ENCODE measurements around the gene ADARB2. TPM values are rescaled to one million over a fixed set of nuclear protein-coding genes. Genes with fewer than 3 reads are reported as not detected.
"Not testable (repeated sequence)": the region's sequence is repeated elsewhere in the genome, so short reads cannot be mapped to it uniquely, and the experiment has no call there.

The ADARB2 gene
- total RNA-seq, 4 donors from 2014 or later, result 2.0 to 9.9 (median 5.1) TPM

DNA sequence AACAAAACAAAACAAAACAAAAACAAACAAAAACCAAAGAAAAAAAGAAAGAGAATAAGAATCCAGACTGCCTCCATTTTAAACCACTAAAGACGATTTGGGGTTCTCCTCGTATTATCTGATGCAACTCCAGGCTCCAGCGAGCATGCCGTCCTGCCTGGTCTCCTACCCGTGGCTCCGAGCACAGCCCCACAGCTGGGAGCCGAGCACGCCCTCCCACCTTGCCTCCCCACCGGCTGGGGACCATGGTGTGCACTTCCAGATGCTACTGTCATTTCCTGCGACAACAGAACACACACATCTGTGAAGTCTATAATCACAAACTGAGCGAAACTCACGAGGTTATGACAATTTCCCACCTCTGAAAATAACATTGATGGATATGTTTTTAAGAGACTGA, 113.1 kb downstream of the ADARB2 start:
- H3K4me1 ChIP-seq, result no peaks in the 10 kb centered on the region
- TF ChIP-seq POLR2A (IDR thresholded peaks at IDR 0.05), result no peak
- TF ChIP-seq, protein P1, sequence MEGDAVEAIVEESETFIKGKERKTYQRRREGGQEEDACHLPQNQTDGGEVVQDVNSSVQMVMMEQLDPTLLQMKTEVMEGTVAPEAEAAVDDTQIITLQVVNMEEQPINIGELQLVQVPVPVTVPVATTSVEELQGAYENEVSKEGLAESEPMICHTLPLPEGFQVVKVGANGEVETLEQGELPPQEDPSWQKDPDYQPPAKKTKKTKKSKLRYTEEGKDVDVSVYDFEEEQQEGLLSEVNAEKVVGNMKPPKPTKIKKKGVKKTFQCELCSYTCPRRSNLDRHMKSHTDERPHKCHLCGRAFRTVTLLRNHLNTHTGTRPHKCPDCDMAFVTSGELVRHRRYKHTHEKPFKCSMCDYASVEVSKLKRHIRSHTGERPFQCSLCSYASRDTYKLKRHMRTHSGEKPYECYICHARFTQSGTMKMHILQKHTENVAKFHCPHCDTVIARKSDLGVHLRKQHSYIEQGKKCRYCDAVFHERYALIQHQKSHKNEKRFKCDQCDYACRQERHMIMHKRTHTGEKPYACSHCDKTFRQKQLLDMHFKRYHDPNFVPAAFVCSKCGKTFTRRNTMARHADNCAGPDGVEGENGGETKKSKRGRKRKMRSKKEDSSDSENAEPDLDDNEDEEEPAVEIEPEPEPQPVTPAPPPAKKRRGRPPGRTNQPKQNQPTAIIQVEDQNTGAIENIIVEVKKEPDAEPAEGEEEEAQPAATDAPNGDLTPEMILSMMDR (IDR thresholded peaks at IDR 0.05), result no peak
- H3K36me3 ChIP-seq, result no peaks in the 10 kb centered on the region
- H3K27me3 ChIP-seq, result no peaks in the 10 kb centered on the region
- H3K4me3 ChIP-seq, result no peak overlapping the region
- no peak for DNase-seq
- H3K27ac ChIP-seq, result no peak overlapping the region
- H3K9me3 ChIP-seq, result peaks cover 0 to 3% (median 0%) of the 10 kb centered on the region in 4 donors

DNA sequence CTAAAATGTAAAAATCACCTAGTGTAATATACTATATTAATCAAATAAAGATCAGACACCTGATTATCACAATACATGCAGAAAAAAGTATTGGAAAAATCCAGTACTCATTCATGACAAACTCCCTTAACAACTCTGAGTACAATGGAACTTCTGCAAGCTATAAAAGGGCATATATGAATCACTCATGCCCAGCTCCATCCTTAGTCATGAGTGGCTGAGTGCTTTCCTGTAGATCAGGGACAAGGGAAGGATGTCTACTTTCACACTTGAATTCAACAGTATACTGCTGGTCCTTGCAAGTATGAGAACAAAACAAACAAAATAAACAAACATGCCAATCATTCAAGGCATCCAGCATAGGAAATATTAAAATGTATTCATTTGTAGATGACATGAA, 116.5 kb downstream of the ADARB2 start:
- H3K36me3 ChIP-seq, result no peaks in the 10 kb centered on the region
- TF ChIP-seq, protein P1 (IDR thresholded peaks at IDR 0.05), result no peak
- no peak for TF ChIP-seq POLR2A (IDR thresholded peaks at IDR 0.05)
- H3K4me1 ChIP-seq, result no peaks in the 10 kb centered on the region
- H3K27me3 ChIP-seq, result no peaks in the 10 kb centered on the region
- peaks cover 0 to 7% (median 0%) of the 10 kb centered on the region in 4 donors for H3K9me3 ChIP-seq
- no peak overlapping the region for H3K4me3 ChIP-seq
- no peak for DNase-seq
- H3K27ac ChIP-seq, result no peak overlapping the region

DNA sequence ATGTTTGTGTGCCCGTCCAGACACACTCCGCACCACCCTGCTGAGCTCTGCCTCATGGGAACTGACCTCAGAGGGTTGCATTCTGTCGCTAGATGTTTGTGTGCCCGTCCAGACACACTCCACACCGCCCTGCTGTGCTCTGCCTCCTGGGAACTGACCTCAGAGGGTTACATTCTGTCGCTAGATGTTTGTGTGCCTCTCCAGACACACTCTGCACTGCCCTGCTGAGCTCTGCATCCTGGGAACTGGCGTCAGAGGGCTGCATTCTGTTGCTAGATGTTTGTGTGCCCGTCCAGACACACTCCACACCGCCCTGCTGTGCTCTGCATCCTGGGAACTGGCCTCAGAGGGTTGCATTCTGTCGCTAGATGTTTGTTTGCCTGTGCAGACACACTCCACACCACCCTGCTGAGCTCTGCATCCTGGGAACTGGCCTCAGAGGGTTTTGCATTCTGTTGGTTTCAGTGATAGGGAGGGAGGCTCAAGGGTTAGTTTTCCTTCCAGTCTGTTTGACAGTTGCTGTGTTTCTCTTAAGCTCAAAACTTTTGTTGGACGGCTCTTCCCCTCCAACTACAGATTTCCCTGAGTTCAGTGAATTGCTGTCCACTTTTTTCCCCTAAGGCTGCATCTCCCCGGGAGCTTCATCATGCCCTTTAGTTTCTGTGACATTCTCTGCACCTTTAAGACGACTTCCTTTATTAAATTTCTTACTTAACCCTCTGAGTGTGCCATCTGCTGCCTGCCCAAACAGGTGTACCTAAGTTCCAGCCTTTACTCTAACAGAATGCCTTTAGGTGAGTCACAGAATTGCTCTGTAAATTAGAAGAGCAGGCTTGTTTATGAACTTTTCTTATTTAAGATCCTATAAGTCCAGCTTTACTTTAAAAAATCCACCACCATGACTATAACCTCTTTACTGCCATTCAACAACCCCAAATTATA, 119.7 kb downstream of the ADARB2 start:
- not testable (repeated sequence) for H3K36me3 ChIP-seq, H3K9me3 ChIP-seq, H3K27ac ChIP-seq, H3K4me1 ChIP-seq, DNase-seq, H3K4me3 ChIP-seq, H3K27me3 ChIP-seq

DNA sequence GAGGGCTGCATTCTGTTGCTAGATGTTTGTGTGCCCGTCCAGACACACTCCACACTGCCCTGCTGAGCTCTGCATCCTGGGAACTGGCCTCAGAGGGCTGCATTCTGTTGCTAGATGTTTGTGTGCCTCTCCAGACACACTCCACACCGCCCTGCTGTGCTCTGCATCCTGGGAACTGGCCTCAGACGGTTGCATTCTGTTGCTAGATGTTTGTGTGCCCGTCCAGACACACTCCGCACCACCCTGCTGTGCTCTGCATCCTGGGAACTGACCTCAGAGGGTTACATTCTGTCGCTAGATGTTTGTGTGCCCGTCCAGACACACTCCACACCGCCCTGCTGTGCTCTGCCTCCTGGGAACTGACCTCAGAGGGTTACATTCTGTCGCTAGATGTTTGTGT, 120.6 kb downstream of the ADARB2 start:
- H3K4me1 ChIP-seq, DNase-seq, H3K27ac ChIP-seq, H3K4me3 ChIP-seq, H3K9me3 ChIP-seq, H3K27me3 ChIP-seq, H3K36me3 ChIP-seq: not testable (repeated sequence)

DNA sequence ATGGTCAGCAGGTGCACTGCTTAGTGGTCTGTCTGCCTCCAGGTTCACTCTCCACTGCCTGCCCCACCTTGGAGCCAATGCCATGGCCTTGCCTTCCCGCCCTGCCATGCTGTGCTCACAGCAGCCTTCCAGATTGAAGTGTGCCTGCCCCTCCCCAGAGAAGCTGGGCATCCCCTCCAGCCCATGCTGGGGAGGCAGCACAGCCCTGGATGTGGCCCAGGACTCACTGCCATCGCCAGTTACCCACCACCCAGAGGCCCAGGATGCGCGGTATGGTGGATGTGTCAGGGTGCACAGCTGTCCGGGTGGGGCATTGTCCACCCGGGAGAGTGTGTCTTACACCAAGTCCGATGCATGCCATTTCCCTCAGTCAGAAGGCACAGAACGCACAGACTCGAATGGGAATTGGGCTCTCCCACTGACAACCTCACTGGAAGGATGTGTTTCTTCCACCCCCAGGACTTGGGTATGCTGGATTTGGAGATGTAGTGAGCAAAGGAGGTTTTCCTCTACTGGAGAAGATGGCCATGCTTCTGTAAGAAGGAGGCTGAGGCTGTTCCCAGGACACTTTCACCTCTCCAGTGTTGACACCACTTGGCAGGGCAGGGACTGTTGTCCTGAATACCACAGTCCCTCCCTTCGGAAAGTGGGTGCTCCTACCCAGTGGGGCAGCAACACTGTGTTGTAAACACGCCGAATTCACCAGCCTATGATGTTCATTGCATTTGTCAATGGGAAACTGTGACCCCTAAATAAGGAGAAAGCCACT, 122.0 kb downstream of the ADARB2 start:
- Histone ChIP-seq H3K4me1 (no peaks in the 10 kb centered on the region), H3K4me3 (no peak overlapping the region), H3K27ac (no peak overlapping the region), H3K9me3 (peaks cover 0 to 7% (median 0%) of the 10 kb centered on the region in 4 donors), H3K27me3 (no peaks in the 10 kb centered on the region), H3K36me3 (no peaks in the 10 kb centered on the region)
- DNase-seq, result no peak
- TF ChIP-seq, protein P1 (IDR thresholded peaks at IDR 0.05), result no peak
- no peak for TF ChIP-seq POLR2A (IDR thresholded peaks at IDR 0.05)

DNA sequence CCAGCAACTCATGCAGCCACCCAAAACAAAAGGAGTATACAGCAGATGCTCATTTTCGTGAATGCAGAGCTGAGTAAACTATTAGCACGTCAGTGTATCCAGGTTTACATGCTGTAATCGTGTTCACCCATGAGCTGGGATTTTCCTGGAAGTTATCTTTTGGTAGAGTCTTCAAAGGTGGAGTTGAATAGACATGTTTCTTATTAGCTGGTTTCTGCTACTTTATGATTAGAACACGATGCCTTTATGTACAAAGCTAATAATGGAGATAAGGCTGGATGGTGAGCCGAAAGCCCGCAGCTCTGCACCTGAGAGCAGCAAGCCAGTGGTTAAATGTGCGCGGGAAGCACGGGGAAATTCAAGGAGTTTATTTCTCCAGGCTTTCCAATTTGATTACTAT, 123.8 kb downstream of the ADARB2 start:
- Histone ChIP-seq H3K4me3 (no peak overlapping the region), H3K27me3 (no peaks in the 10 kb centered on the region), H3K27ac (no peak overlapping the region), H3K36me3 (no peaks in the 10 kb centered on the region), H3K9me3 (no peaks in the 10 kb centered on the region), H3K4me1 (no peaks in the 10 kb centered on the region)
- TF ChIP-seq, protein P1 (IDR thresholded peaks at IDR 0.05), result no peak
- TF ChIP-seq POLR2A (IDR thresholded peaks at IDR 0.05), result no peak
- no peak for DNase-seq

All from Peyer's patch (tissue), 4 donors.